GM12878 (cell line): Measurements from ENCODE around the gene COPS6. TPM values are rescaled to one million over a fixed set of nuclear protein-coding genes. Genes with fewer than 3 reads are reported as not detected.

Experiments used
- ATAC-seq: fragments of 200-7000 bp; cut with Tn5 transposase; 3 replicates; pipeline ENCODE4 v1.9.1; 2020; ENCODE audit warnings: mild to moderate bottlenecking, moderate library complexity
- BruUV-seq: library from RNA; stranded (reverse); fragments of 400-500 nt; replicated peaks from 2 replicates; lab custom pipeline; 2021; lab: Mats Ljungman, UMichigan
- CTCF ChIA-PET: fragments of 300-600 bp; sonication (Branson Sonifier 250); formaldehyde crosslinking; extraction: SDS; loops from one replicate; lab custom pipeline; 2021; ENCODE audit warnings: inconsistent platforms; lab: Yijun Ruan, JAX
- POLR2A ChIA-PET: fragments of 350-600 bp; formaldehyde crosslinking; extraction: SDS; loops from one replicate; lab custom pipeline; 2021; ENCODE audit warnings: inconsistent platforms; lab: Charles Lee
- RAD21 ChIA-PET: fragments of 300-600 bp; sonication (Branson Sonifier 250); formaldehyde crosslinking; loops from one replicate; lab custom pipeline; 2023; ENCODE audit warnings: antibody characterized with exemption; ENCODE audit not compliant: unreplicated experiment; lab: Charles Lee
- SMC1A ChIA-PET: fragments of 300-600 bp; sonication (Branson Sonifier 250); formaldehyde crosslinking; loops from one replicate; lab custom pipeline; 2023; ENCODE audit not compliant: unreplicated experiment, uncharacterized antibody; lab: Charles Lee
- DNase-seq: peaks from one replicate; pipeline ENCODE4 v3.0.0-alpha.2; 2011; ENCODE audit warnings: low read depth, low spot score
- FAIRE-seq: peaks from 3 replicates; lab custom pipeline; 2011; peaks lifted over from hg19 to GRCh38; lab: Jason Lieb, UNC
- H2AFZ ChIP-seq: 2 replicates; pipeline ENCODE4 v1.6.0; 2011; ENCODE audit warnings: low read depth, low read length, control low read depth; ENCODE audit not compliant: control insufficient read depth
- H3K27ac ChIP-seq: 2 replicates; pipeline ENCODE4 v1.5.1; 2011; ENCODE audit warnings: control low read depth; ENCODE audit not compliant: control insufficient read depth, insufficient read depth
- H3K27me3 ChIP-seq, 2 experiments: replicated peaks in 1 of 2; 2 replicates each; pipeline versions ENCODE4 v1.6.0 to v1.6.1; 2011; ENCODE audit warnings: low read length in 1 of 2; ENCODE audit not compliant: control insufficient read depth in 2 of 2, insufficient read depth in 2 of 2
- H3K36me3 ChIP-seq, 2 experiments: 2 replicates each; pipeline ENCODE4 v1.5.1; 2011; ENCODE audit warnings: low read length in 1 of 2; ENCODE audit not compliant: control insufficient read depth in 2 of 2, insufficient read depth in 2 of 2
- H3K4me1 ChIP-seq: 2 replicates; pipeline ENCODE4 v1.6.1; 2011; ENCODE audit warnings: mild to moderate bottlenecking, low read length, moderate library complexity, mixed read lengths; ENCODE audit not compliant: control insufficient read depth, insufficient read depth
- H3K4me2 ChIP-seq: 2 replicates; pipeline ENCODE4 v1.6.0; 2011; ENCODE audit warnings: control low read depth; ENCODE audit not compliant: control insufficient read depth, insufficient read depth
- H3K4me3 ChIP-seq: fragments of 200-600 bp; sonication (generic); 2 replicates; pipeline ENCODE4 v1.5.1; 2016
- H3K79me2 ChIP-seq: 2 replicates; pipeline ENCODE4 v1.6.0; 2011; ENCODE audit warnings: low read length; ENCODE audit not compliant: control insufficient read depth, insufficient read depth
- H3K9ac ChIP-seq: 2 replicates; pipeline ENCODE4 v1.8.0; 2011; ENCODE audit warnings: low read length, control low read depth, mixed read lengths; ENCODE audit not compliant: control insufficient read depth, insufficient read depth
- H3K9me3 ChIP-seq: replicated peaks from 3 replicates; pipeline ENCODE4 v1.5.1; 2011; ENCODE audit warnings: mild to moderate bottlenecking, low read length; ENCODE audit not compliant: control insufficient read depth, insufficient read depth
- H4K20me1 ChIP-seq: 2 replicates; pipeline ENCODE4 v1.6.0; 2011; ENCODE audit not compliant: control insufficient read depth, insufficient read depth
- BHLHE40 ChIP-seq, 2 experiments: fragments of 450-650 bp in 1 of 2; IDR thresholded peaks; 2 replicates each; pipeline ENCODE4 v1.6.1; 2011 to 2017; ENCODE audit warnings: low read depth in 2 of 2, borderline replicate concordance in 1 of 2, improper control_type of control experiment in 1 of 2, low read length in 1 of 2, mild to moderate bottlenecking in 1 of 2
- JUND ChIP-seq: IDR thresholded peaks from 2 replicates; pipeline ENCODE4 v1.6.1; 2012; ENCODE audit warnings: low read depth, mild to moderate bottlenecking, low read length, improper control_type of control experiment, moderate library complexity
- MYB ChIP-seq: fragments of 150-350 bp; IDR thresholded peaks from 2 replicates; pipeline ENCODE4 v1.6.1; 2014; ENCODE audit warnings: mild to moderate bottlenecking, low read depth, low read length, borderline replicate concordance
- ZNF207 ChIP-seq: fragments of 450-650 bp; IDR thresholded peaks from 2 replicates; pipeline ENCODE4 v1.6.1; 2014; ENCODE audit warnings: antibody characterized with exemption, mild to moderate bottlenecking, borderline replicate concordance
- ZZZ3 ChIP-seq: IDR thresholded peaks from 2 replicates; pipeline ENCODE4 v1.6.1; 2011; ENCODE audit warnings: low read depth; ENCODE audit not compliant: control insufficient read depth, insufficient read length
- WGBS: methylation state at CpG from one replicate; pipeline ENCODE4 v1.1.6; 2016; ENCODE audit warnings: low lambda C conversion rate; ENCODE audit not compliant: insufficient replicate concordance, insufficient coverage; ENCODE audit errors: missing lambda C conversion rate; 5-methylcytosine and 5-hydroxymethylcytosine counted together
- in situ Hi-C: fragments of 300-500 bp; cut with MboI; formaldehyde crosslinking; loops from 9 replicates; pipeline ENCODE4 v1.14.3; 2018; ENCODE audit warnings: mixed read lengths
- intact Hi-C: fragments of 100-400 bp; cut with micrococcal nuclease; formaldehyde crosslinking; loops from one replicate; pipeline ENCODE4 v1.14.2; 2022; ENCODE audit not compliant: unreplicated experiment
- polyA plus RNA-seq, 11 experiments: library from polyadenylated mRNA; depleted of rRNA in 4 of 11; unstranded in 6 of 11; stranded (reverse) in 5 of 11; fragments of >200 nt; fragmentation: Nextera tagmentation in 4 of 11; fragmentation: Illumina TruSeq in 1 of 11; extraction: Ambion mirVana in 4 of 11; extraction: Trizol in 1 of 11; gene quantifications; 1 replicate in 1 of 11; 2 replicates in 10 of 11; pipeline versions ENCODE4 v1.2.1 to v1.2.3, GENCODE V29; 2011 to 2016; ENCODE audit warnings: inconsistent platforms in 2 of 11, missing spikeins in 2 of 11, low read depth in 1 of 11
- total RNA-seq, 4 experiments: library from RNA; depleted of rRNA in 3 of 4; stranded (reverse); fragments of >200 nt in 3 of 4; fragmentation: Illumina TruSeq in 1 of 4; extraction: Trizol in 1 of 4; gene quantifications; 2 replicates each; pipeline versions ENCODE4 v1.2.1 to v1.2.3, GENCODE V29; 2013 to 2021
- TF ChIP-seq, protein P1 (sequence below): IDR thresholded peaks from 2 replicates; pipeline ENCODE4 v1.6.1; 2012; ENCODE audit warnings: low read depth, low read length, improper control_type of control experiment

COPS6 gene
- total and polyA plus RNA-seq, 10 of the 15 experiments (the other 5 are each of a cell fraction or from before 2014, with no cell fraction given): 28.5 to 182 (median 81.5) TPM

DNA sequence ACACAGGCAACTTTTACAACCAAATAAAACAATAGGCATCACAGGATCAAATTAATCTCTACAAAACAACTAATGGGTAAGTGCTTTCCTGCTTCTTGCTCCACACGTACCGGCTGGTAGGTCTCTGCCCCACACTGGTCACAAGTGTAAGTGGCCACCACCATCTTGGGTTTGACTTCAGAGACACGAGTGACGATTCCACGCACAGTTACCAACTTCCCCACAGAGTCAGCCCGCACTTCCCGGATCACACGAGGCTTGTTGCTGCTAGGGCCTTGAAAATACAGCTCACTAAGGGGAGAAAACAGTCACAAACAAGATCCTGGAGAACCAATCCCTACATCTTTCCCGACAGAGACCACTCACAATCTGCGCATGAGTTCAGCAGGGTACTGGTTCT, 10.1 kb downstream of the COPS6 start:
- peaks cover 3% of the 10 kb centered on the region; the same call in 1 of the 2 replicates for H4K20me1 ChIP-seq
- SMC1A ChIA-PET: interaction anchor here (1.3 to 1.8 kb wide), 2 partner anchors 9 to 30 kb away, joined by 3 to 4 read pairs; no protein-coding TSS in a partner anchor
- H2AFZ ChIP-seq: no peak overlapping the region
- TSS peak; percentile 60 for BruUV-seq
- no peak overlapping the region for H3K4me3 ChIP-seq
- in situ Hi-C loops (no loop called here), intact Hi-C loops (no loop called here)
- DNase-seq: no peak
- RAD21 ChIA-PET: no interaction called here
- TF ChIP-seq ZNF207 (no peak), BHLHE40 (IDR thresholded peaks at IDR 0.05; ENCODE audit: borderline replicate concordance in 1 of 2, low read depth in 2 of 2, low read length in 1 of 2) (no peak), MYB (no peak), ZZZ3 (no peak), JUND (no peak)
- TF ChIP-seq, protein P1, sequence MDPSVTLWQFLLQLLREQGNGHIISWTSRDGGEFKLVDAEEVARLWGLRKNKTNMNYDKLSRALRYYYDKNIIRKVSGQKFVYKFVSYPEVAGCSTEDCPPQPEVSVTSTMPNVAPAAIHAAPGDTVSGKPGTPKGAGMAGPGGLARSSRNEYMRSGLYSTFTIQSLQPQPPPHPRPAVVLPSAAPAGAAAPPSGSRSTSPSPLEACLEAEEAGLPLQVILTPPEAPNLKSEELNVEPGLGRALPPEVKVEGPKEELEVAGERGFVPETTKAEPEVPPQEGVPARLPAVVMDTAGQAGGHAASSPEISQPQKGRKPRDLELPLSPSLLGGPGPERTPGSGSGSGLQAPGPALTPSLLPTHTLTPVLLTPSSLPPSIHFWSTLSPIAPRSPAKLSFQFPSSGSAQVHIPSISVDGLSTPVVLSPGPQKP: no peak
- H3K27me3 ChIP-seq: no peaks in the 10 kb centered on the region
- H3K4me2 ChIP-seq: no peak overlapping the region
- no peak overlapping the region for H3K27ac ChIP-seq
- H3K4me1 ChIP-seq: peaks cover 16% of the 10 kb centered on the region
- no peak overlapping the region; the same call in 1 of the 2 replicates for H3K9ac ChIP-seq
- POLR2A ChIA-PET: interaction anchor here (0.8 kb wide), 1 partner anchor 9 kb away, joined by 3 read pairs; no protein-coding TSS in a partner anchor
- H3K36me3 ChIP-seq: peaks cover 39 to 42% of the 10 kb centered on the region in 2 experiments
- CTCF ChIA-PET: no interaction called here
- WGBS: 96% methylated on average over 10 of the region's 10 CpGs
- FAIRE-seq: no peak
- no peak for ATAC-seq
- no peaks in the 10 kb centered on the region for H3K9me3 ChIP-seq
- peaks cover 29% of the 10 kb centered on the region for H3K79me2 ChIP-seq
